A549 (cell line): ENCODE results near the gene ADORA1.

ENCODE experiments used
- CHD2 ChIP-seq: fragments of 150-350 bp; IDR thresholded peaks from 2 replicates; pipeline ENCODE4 v1.6.1; 2014; ENCODE audit warnings: low read length; ENCODE audit not compliant: partially characterized antibody
- EHMT2 ChIP-seq: fragments of 200-600 bp; sonication (generic); IDR thresholded peaks from 2 replicates; pipeline ENCODE4 v1.6.1; 2016; ENCODE audit warnings: antibody characterized with exemption, low read depth, mild to moderate bottlenecking, moderate library complexity
- EP300 ChIP-seq, 2 experiments: fragments of >200 bp; sonication (Bioruptor Twin); formaldehyde crosslinking; IDR thresholded peaks; 2 replicates in 1 of 2; 3 replicates in 1 of 2; pipeline ENCODE4 v1.6.1; 2016 to 2017
- MAZ ChIP-seq: fragments of 150-350 bp; IDR thresholded peaks from 2 replicates; pipeline ENCODE4 v1.6.1; 2014; ENCODE audit warnings: antibody characterized with exemption, low read depth, low read length, borderline replicate concordance
- NFE2L2 ChIP-seq: fragments of 150-350 bp; conservative IDR thresholded peaks from 2 replicates; pipeline ENCODE4 v1.6.1; 2014; ENCODE audit warnings: low read length
- POLR2A ChIP-seq: IDR thresholded peaks from 2 replicates; pipeline ENCODE4 v1.6.1; 2012; ENCODE audit warnings: mild to moderate bottlenecking, low read length
- POLR2AphosphoS2 ChIP-seq: conservative IDR thresholded peaks from 2 replicates; pipeline ENCODE4 v1.6.1; 2012; ENCODE audit warnings: low read length, improper control_type of control experiment, inconsistent platforms
- ZFP36 ChIP-seq: fragments of 450-650 bp; IDR thresholded peaks from 2 replicates; pipeline ENCODE4 v1.6.1; 2014; ENCODE audit warnings: borderline replicate concordance; ENCODE audit not compliant: partially characterized antibody
- TF ChIP-seq, protein P1 (sequence below): fragments of >200 bp; sonication (Bioruptor Twin); formaldehyde crosslinking; IDR thresholded peaks from 3 replicates; pipeline ENCODE4 v1.5.1; 2016
- TF ChIP-seq, protein P2 (sequence below): IDR thresholded peaks from 2 replicates; pipeline ENCODE4 v1.6.1; 2012
- TF ChIP-seq, protein P3 (sequence below): fragments of 450-650 bp; IDR thresholded peaks from 2 replicates; pipeline ENCODE4 v1.6.1; 2014; ENCODE audit warnings: antibody characterized with exemption
- TF ChIP-seq, protein P4 (sequence below): IDR thresholded peaks from 2 replicates; pipeline ENCODE4 v1.6.1; 2012

DNA sequence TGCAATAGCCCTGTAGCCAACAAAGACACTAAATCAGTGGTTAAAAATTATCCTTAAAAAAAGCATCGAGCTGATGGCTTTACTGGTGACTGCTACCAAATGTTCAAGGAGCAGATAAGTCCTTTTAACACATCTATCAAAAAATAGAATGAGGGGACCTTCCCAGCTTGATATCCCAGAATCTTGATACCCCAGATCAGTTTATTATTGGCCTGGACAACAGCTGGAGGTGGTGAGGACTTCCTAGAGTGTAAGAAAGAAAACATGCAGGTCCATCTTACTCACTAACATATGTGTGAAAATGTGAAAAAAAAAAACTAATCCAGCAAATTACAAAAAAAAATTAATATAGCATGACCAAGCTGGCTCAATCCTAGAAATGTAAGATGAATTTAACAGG lies 80.7 kb downstream of the ADORA1 start:
- TF ChIP-seq, protein P1, sequence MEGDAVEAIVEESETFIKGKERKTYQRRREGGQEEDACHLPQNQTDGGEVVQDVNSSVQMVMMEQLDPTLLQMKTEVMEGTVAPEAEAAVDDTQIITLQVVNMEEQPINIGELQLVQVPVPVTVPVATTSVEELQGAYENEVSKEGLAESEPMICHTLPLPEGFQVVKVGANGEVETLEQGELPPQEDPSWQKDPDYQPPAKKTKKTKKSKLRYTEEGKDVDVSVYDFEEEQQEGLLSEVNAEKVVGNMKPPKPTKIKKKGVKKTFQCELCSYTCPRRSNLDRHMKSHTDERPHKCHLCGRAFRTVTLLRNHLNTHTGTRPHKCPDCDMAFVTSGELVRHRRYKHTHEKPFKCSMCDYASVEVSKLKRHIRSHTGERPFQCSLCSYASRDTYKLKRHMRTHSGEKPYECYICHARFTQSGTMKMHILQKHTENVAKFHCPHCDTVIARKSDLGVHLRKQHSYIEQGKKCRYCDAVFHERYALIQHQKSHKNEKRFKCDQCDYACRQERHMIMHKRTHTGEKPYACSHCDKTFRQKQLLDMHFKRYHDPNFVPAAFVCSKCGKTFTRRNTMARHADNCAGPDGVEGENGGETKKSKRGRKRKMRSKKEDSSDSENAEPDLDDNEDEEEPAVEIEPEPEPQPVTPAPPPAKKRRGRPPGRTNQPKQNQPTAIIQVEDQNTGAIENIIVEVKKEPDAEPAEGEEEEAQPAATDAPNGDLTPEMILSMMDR: no peak
- no peak for TF ChIP-seq EHMT2
- TF ChIP-seq POLR2A: no peak
- TF ChIP-seq MAZ: no peak
- TF ChIP-seq, protein P2, sequence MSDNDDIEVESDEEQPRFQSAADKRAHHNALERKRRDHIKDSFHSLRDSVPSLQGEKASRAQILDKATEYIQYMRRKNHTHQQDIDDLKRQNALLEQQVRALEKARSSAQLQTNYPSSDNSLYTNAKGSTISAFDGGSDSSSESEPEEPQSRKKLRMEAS: no peak
- no peak for TF ChIP-seq NFE2L2
- TF ChIP-seq, protein P3, sequence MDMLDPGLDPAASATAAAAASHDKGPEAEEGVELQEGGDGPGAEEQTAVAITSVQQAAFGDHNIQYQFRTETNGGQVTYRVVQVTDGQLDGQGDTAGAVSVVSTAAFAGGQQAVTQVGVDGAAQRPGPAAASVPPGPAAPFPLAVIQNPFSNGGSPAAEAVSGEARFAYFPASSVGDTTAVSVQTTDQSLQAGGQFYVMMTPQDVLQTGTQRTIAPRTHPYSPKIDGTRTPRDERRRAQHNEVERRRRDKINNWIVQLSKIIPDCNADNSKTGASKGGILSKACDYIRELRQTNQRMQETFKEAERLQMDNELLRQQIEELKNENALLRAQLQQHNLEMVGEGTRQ: no peak
- TF ChIP-seq POLR2AphosphoS2: no peak
- no peak for TF ChIP-seq ZFP36
- TF ChIP-seq, protein P4, sequence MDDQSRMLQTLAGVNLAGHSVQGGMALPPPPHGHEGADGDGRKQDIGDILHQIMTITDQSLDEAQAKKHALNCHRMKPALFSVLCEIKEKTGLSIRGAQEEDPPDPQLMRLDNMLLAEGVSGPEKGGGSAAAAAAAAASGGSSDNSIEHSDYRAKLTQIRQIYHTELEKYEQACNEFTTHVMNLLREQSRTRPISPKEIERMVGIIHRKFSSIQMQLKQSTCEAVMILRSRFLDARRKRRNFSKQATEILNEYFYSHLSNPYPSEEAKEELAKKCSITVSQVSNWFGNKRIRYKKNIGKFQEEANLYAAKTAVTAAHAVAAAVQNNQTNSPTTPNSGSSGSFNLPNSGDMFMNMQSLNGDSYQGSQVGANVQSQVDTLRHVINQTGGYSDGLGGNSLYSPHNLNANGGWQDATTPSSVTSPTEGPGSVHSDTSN: no peak
- no peak for TF ChIP-seq CHD2
- TF ChIP-seq EP300 (IDR thresholded peaks at IDR 0.05): no peak
